Measurements from ENCODE around the gene ATL2.

The ATL2 gene

GRCh38 chr2:38266382-38267061 is 110.6 kb downstream of the ATL2 start:
- Histone ChIP-seq H3K36me3 (ENCODE audit: control insufficient read depth, insufficient read depth, low read length) (no peaks in the 10 kb centered on the region), H3K4me3 (ENCODE audit: insufficient read depth, low read depth, low read length, poor library complexity, severe bottlenecking) (no peak overlapping the region), H3K27me3 (replicated peaks; ENCODE audit: control insufficient read depth, insufficient read depth, low read length, poor library complexity, severe bottlenecking) (no peaks in the 10 kb centered on the region), H3K9me3 (ENCODE audit: control insufficient read depth, low read length) (no peaks in the 10 kb centered on the region), H3K4me1 (ENCODE audit: control insufficient read depth, insufficient read depth, low read length, poor library complexity, severe bottlenecking) (no peaks in the 10 kb centered on the region), H3K27ac (ENCODE audit: insufficient read depth, low read length, poor library complexity, severe bottlenecking) (no peak overlapping the region)
- no peak for DNase-seq

DNA sequence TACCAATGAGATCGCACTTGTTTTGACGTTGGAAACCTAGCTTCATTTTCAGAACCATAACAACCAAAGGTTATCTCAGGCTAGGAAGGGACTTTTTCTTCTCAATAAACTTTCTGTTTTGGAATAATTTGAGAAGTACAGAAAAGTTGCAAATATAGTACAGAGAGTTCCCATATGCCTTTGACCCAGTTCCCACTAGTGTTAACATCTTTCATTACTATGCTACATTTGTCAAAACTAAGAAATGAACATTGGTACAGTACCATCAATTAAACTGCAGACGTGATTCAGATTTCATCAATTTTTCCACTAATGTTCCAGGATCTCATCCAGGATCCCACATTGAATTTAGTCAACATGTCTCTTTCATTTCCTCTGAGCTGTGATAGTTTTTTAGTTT is 111.6 kb downstream of the ATL2 start:
- H3K4me1 ChIP-seq (ENCODE audit: control insufficient read depth, insufficient read depth, low read length, poor library complexity, severe bottlenecking): peaks cover under 1% of the 10 kb centered on the region

GRCh38 chr2:38264396-38265221 is 112.5 kb downstream of the ATL2 start:
- Histone ChIP-seq H3K9me3 (ENCODE audit: control insufficient read depth, low read length) (no peaks in the 10 kb centered on the region), H3K4me1 (ENCODE audit: control insufficient read depth, insufficient read depth, low read length, poor library complexity, severe bottlenecking) (peaks cover 4% of the 10 kb centered on the region), H3K27ac (ENCODE audit: insufficient read depth, low read length, poor library complexity, severe bottlenecking) (no peak overlapping the region)

More for the DNA sequence above, 111.6 kb downstream of the ATL2 start:
- Histone ChIP-seq H3K9me3 (ENCODE audit: control insufficient read depth, low read length) (no peaks in the 10 kb centered on the region), H3K27me3 (replicated peaks; ENCODE audit: control insufficient read depth, insufficient read depth, low read length, poor library complexity, severe bottlenecking) (no peaks in the 10 kb centered on the region), H3K4me3 (ENCODE audit: insufficient read depth, low read depth, low read length, poor library complexity, severe bottlenecking) (no peak overlapping the region), H3K27ac (ENCODE audit: insufficient read depth, low read length, poor library complexity, severe bottlenecking) (no peak overlapping the region), H3K36me3 (ENCODE audit: control insufficient read depth, insufficient read depth, low read length) (no peaks in the 10 kb centered on the region)
- no peak for DNase-seq

GRCh38 chr2:38263293-38263692 is 113.8 kb downstream of the ATL2 start:
- Histone ChIP-seq H3K27ac (ENCODE audit: insufficient read depth, low read length, poor library complexity, severe bottlenecking) (no peak overlapping the region), H3K4me1 (ENCODE audit: control insufficient read depth, insufficient read depth, low read length, poor library complexity, severe bottlenecking) (peaks cover 4% of the 10 kb centered on the region), H3K4me3 (ENCODE audit: insufficient read depth, low read depth, low read length, poor library complexity, severe bottlenecking) (no peak overlapping the region), H3K27me3 (replicated peaks; ENCODE audit: control insufficient read depth, insufficient read depth, low read length, poor library complexity, severe bottlenecking) (no peaks in the 10 kb centered on the region), H3K9me3 (ENCODE audit: control insufficient read depth, low read length) (no peaks in the 10 kb centered on the region), H3K36me3 (ENCODE audit: control insufficient read depth, insufficient read depth, low read length) (no peaks in the 10 kb centered on the region)
- DNase-seq: no peak

More at GRCh38 chr2:38264396-38265221, 112.5 kb downstream of the ATL2 start:
- no peaks in the 10 kb centered on the region for H3K27me3 ChIP-seq (replicated peaks; ENCODE audit: control insufficient read depth, insufficient read depth, low read length, poor library complexity, severe bottlenecking)
- DNase-seq: no peak
- no peaks in the 10 kb centered on the region for H3K36me3 ChIP-seq (ENCODE audit: control insufficient read depth, insufficient read depth, low read length)
- H3K4me3 ChIP-seq (ENCODE audit: insufficient read depth, low read depth, low read length, poor library complexity, severe bottlenecking): no peak overlapping the region

GRCh38 chr2:38262069-38262871 is 114.8 kb downstream of the ATL2 start:
- no peak overlapping the region for H3K4me3 ChIP-seq (ENCODE audit: insufficient read depth, low read depth, low read length, poor library complexity, severe bottlenecking)
- H3K27ac ChIP-seq (ENCODE audit: insufficient read depth, low read length, poor library complexity, severe bottlenecking): no peak overlapping the region
- H3K27me3 ChIP-seq (replicated peaks; ENCODE audit: control insufficient read depth, insufficient read depth, low read length, poor library complexity, severe bottlenecking): no peaks in the 10 kb centered on the region
- H3K36me3 ChIP-seq (ENCODE audit: control insufficient read depth, insufficient read depth, low read length): no peaks in the 10 kb centered on the region
- peaks cover 4% of the 10 kb centered on the region for H3K4me1 ChIP-seq (ENCODE audit: control insufficient read depth, insufficient read depth, low read length, poor library complexity, severe bottlenecking)
- H3K9me3 ChIP-seq (ENCODE audit: control insufficient read depth, low read length): no peaks in the 10 kb centered on the region
- no peak for DNase-seq

DNA sequence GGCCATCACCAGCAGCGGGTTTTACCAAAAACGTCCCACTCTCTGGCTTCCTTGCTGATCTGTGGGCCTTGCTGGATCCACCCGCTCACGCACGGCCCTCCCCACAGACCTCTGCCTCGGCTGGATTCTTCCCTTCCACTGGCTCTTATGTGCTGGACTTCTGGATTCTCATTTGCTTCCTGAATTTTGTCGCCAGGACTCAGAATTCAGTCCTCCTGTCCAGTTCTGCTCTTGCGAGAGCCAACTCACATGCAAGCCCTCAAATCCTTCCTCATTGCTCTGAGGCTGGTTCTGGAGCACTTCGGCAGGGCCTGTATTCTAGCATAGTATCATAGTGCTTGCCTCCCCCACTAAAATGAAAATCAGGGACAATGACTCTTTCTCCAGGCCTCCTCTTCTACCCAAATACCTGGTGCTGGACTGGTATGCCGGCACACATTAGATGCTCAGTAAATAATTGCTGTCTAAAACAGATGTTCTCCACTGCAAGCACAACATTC is 115.5 kb downstream of the ATL2 start:
- H3K27me3 ChIP-seq (replicated peaks; ENCODE audit: control insufficient read depth, insufficient read depth, low read length, poor library complexity, severe bottlenecking): no peaks in the 10 kb centered on the region

DNA sequence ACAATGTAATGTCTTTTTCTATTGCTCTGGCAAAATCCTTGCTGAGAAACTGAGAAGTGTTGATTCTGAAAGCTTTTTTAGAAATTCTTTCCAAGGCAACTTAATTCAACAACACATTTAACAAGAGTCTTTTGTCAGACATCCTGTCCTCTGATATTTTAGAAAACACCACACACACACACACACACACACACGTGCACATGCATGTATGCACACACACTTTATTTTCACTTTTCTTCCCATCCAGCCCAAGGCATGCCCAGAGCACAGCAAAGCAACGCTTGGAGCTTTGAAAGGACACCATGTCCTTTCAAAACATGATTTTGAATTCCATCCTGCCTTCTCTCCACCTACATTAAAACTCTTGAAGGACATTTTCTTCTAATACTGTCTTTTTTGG is 116.1 kb downstream of the ATL2 start:
- H3K36me3 ChIP-seq (ENCODE audit: control insufficient read depth, insufficient read depth, low read length): no peaks in the 10 kb centered on the region
- H3K9me3 ChIP-seq (ENCODE audit: control insufficient read depth, low read length): no peaks in the 10 kb centered on the region
- no peaks in the 10 kb centered on the region for H3K27me3 ChIP-seq (replicated peaks; ENCODE audit: control insufficient read depth, insufficient read depth, low read length, poor library complexity, severe bottlenecking)
- no peak overlapping the region for H3K27ac ChIP-seq (ENCODE audit: insufficient read depth, low read length, poor library complexity, severe bottlenecking)
- peaks cover 4% of the 10 kb centered on the region for H3K4me1 ChIP-seq (ENCODE audit: control insufficient read depth, insufficient read depth, low read length, poor library complexity, severe bottlenecking)
- DNase-seq: no peak
- H3K4me3 ChIP-seq (ENCODE audit: insufficient read depth, low read depth, low read length, poor library complexity, severe bottlenecking): no peak overlapping the region

More for the DNA sequence above, 115.5 kb downstream of the ATL2 start:
- no peak overlapping the region for H3K27ac ChIP-seq (ENCODE audit: insufficient read depth, low read length, poor library complexity, severe bottlenecking)
- H3K36me3 ChIP-seq (ENCODE audit: control insufficient read depth, insufficient read depth, low read length): no peaks in the 10 kb centered on the region
- no peaks in the 10 kb centered on the region for H3K9me3 ChIP-seq (ENCODE audit: control insufficient read depth, low read length)
- DNase-seq: no peak
- peaks cover 4% of the 10 kb centered on the region for H3K4me1 ChIP-seq (ENCODE audit: control insufficient read depth, insufficient read depth, low read length, poor library complexity, severe bottlenecking)
- H3K4me3 ChIP-seq (ENCODE audit: insufficient read depth, low read depth, low read length, poor library complexity, severe bottlenecking): no peak overlapping the region

GRCh38 chr2:38260469-38260868 is 116.6 kb downstream of the ATL2 start:
- no peak overlapping the region for H3K4me3 ChIP-seq (ENCODE audit: insufficient read depth, low read depth, low read length, poor library complexity, severe bottlenecking)
- H3K27me3 ChIP-seq (replicated peaks; ENCODE audit: control insufficient read depth, insufficient read depth, low read length, poor library complexity, severe bottlenecking): no peaks in the 10 kb centered on the region
- DNase-seq: no peak
- H3K9me3 ChIP-seq (ENCODE audit: control insufficient read depth, low read length): no peaks in the 10 kb centered on the region
- H3K4me1 ChIP-seq (ENCODE audit: control insufficient read depth, insufficient read depth, low read length, poor library complexity, severe bottlenecking): peaks cover 4% of the 10 kb centered on the region
- H3K27ac ChIP-seq (ENCODE audit: insufficient read depth, low read length, poor library complexity, severe bottlenecking): no peak overlapping the region
- H3K36me3 ChIP-seq (ENCODE audit: control insufficient read depth, insufficient read depth, low read length): no peaks in the 10 kb centered on the region

DNA sequence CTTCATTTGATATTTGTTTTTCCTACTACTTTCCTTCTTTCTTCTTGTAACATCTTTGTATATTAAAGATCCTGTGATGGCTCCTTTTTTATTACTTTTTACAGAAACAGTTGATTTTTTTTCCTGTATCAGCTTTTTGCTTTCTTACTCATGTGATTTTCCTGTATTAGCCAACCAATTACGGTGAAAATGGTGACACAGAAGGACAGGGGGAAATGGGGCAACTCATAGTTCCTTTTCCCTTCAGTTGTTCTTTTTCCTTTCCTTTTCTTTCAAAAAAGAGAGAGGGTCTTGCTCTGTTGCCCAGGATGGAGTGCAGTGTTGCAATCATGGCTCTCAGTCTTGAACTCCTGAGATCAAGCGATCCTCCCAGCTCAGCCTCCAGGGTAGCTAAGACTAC is 117.8 kb downstream of the ATL2 start:
- H3K36me3 ChIP-seq (ENCODE audit: control insufficient read depth, insufficient read depth, low read length): no peaks in the 10 kb centered on the region

More for the DNA sequence above, 117.8 kb downstream of the ATL2 start:
- Histone ChIP-seq H3K27me3 (replicated peaks; ENCODE audit: control insufficient read depth, insufficient read depth, low read length, poor library complexity, severe bottlenecking) (no peaks in the 10 kb centered on the region), H3K4me1 (ENCODE audit: control insufficient read depth, insufficient read depth, low read length, poor library complexity, severe bottlenecking) (peaks cover 4% of the 10 kb centered on the region), H3K27ac (ENCODE audit: insufficient read depth, low read length, poor library complexity, severe bottlenecking) (no peak overlapping the region), H3K9me3 (ENCODE audit: control insufficient read depth, low read length) (no peaks in the 10 kb centered on the region), H3K4me3 (ENCODE audit: insufficient read depth, low read depth, low read length, poor library complexity, severe bottlenecking) (no peak overlapping the region)
- no peak for DNase-seq
